Retinal pigment epithelial cell (primary cell): ENCODE measurements around the gene ERGIC1.

Experiments used
- DNase-seq: peaks from one replicate; pipeline ENCODE4 v3.0.0-alpha.2; 2010; ENCODE audit warnings: low read depth
- H3K4me3 ChIP-seq: 2 replicates; pipeline ENCODE4 v1.5.1; 2011; ENCODE audit warnings: mild to moderate bottlenecking, low read length, control low read depth, moderate library complexity
- CTCF ChIP-seq: conservative IDR thresholded peaks from 2 replicates; pipeline ENCODE4 v1.5.1; 2011; ENCODE audit warnings: low read depth, low read length, control low read depth, inconsistent platforms

Gene ERGIC1

GRCh38 chr5:172901012-172901780, 67.1 kb downstream of the ERGIC1 start:
- no peak overlapping the region for H3K4me3 ChIP-seq
- peak; percentile 39 for DNase-seq
- TF ChIP-seq CTCF, result no peak

- no peak overlapping the region for H3K4me3 ChIP-seq
- peak; percentile 68 for DNase-seq
- TF ChIP-seq CTCF, result no peak
These were observed 67.9 kb downstream of the ERGIC1 start for GRCh38 chr5:172901788-172902496.

- TF ChIP-seq CTCF, result peak; percentile 63
- H3K4me3 ChIP-seq, result no peak overlapping the region
- peak; percentile 95 for DNase-seq
These were observed 68.7 kb downstream of the ERGIC1 start for GRCh38 chr5:172902497-172903472.

- no peak overlapping the region for H3K4me3 ChIP-seq
- DNase-seq, result peak; percentile 86
These were observed 69.7 kb downstream of the ERGIC1 start for GRCh38 chr5:172903790-172904189.

GRCh38 chr5:172904312-172904642, 70.2 kb downstream of the ERGIC1 start:
- DNase-seq, result no peak
- TF ChIP-seq CTCF, result no peak
- no peak overlapping the region for H3K4me3 ChIP-seq

More at GRCh38 chr5:172903790-172904189, 69.7 kb downstream of the ERGIC1 start:
- TF ChIP-seq CTCF, result no peak

- no peak overlapping the region for H3K4me3 ChIP-seq
- no peak for TF ChIP-seq CTCF
- DNase-seq, result peak; percentile 74
These were observed 70.7 kb downstream of the ERGIC1 start for GRCh38 chr5:172904643-172905345.
